Trophoblast cell (in vitro differentiated cells and primary cell): ENCODE results near the gene GPR61.

Source experiments
- DNase-seq, 2 donors: peaks; one replicate each; pipeline ENCODE4 v3.0.0-alpha.2; 2016
- H2AFZ ChIP-seq: 2 replicates; pipeline ENCODE4 v1.6.1; 2013; ENCODE audit warnings: low read length, moderate library complexity, mild to moderate bottlenecking; ENCODE audit not compliant: insufficient read depth, poor library complexity
- H2AK5ac ChIP-seq: 2 replicates; pipeline ENCODE4 v1.6.1; 2013; ENCODE audit warnings: mild to moderate bottlenecking, low read length
- H2BK120ac ChIP-seq: 2 replicates; pipeline ENCODE4 v1.6.1; 2013; ENCODE audit warnings: low read length, mild to moderate bottlenecking, moderate library complexity; ENCODE audit not compliant: insufficient read depth, poor library complexity
- H2BK12ac ChIP-seq: 2 replicates; pipeline ENCODE4 v1.6.1; 2013; ENCODE audit warnings: mild to moderate bottlenecking, low read length, moderate library complexity
- H2BK5ac ChIP-seq: 2 replicates; pipeline ENCODE4 v1.6.1; 2013; ENCODE audit warnings: low read length, low read depth, moderate library complexity, mild to moderate bottlenecking; ENCODE audit not compliant: poor library complexity
- H3K14ac ChIP-seq: 2 replicates; pipeline ENCODE4 v1.6.1; 2013; ENCODE audit warnings: mild to moderate bottlenecking, low read length
- H3K18ac ChIP-seq: 2 replicates; pipeline ENCODE4 v1.6.1; 2013; ENCODE audit warnings: mild to moderate bottlenecking, low read length
- H3K23ac ChIP-seq: 2 replicates; pipeline ENCODE4 v1.6.1; 2013; ENCODE audit warnings: low read length
- H3K27ac ChIP-seq: 2 replicates; pipeline ENCODE4 v1.5.1; 2013; ENCODE audit warnings: low read depth, mild to moderate bottlenecking, inconsistent platforms, low read length, moderate library complexity
- H3K27me3 ChIP-seq: 2 replicates; pipeline ENCODE4 v1.6.1; 2013; ENCODE audit warnings: inconsistent platforms, mild to moderate bottlenecking, low read length, moderate library complexity; ENCODE audit not compliant: insufficient read depth
- H3K36me3 ChIP-seq, 2 experiments: 1 replicate in 1 of 2; 2 replicates in 1 of 2; pipeline ENCODE4 v1.6.1; 2013; ENCODE audit warnings: low read length in 2 of 2, mild to moderate bottlenecking in 2 of 2, moderate library complexity in 1 of 2; ENCODE audit not compliant: insufficient read depth in 2 of 2, control insufficient read depth in 1 of 2
- H3K4ac ChIP-seq: 2 replicates; pipeline ENCODE4 v1.6.1; 2013; ENCODE audit warnings: low read depth, mild to moderate bottlenecking, low read length, moderate library complexity
- H3K4me1 ChIP-seq, 2 experiments: 1 replicate in 1 of 2; 2 replicates in 1 of 2; pipeline ENCODE4 v1.6.1; 2013; ENCODE audit warnings: low read length in 2 of 2, mild to moderate bottlenecking in 2 of 2, moderate library complexity in 1 of 2; ENCODE audit not compliant: insufficient read depth in 2 of 2, control insufficient read depth in 1 of 2
- H3K4me2 ChIP-seq: 2 replicates; pipeline ENCODE4 v1.6.1; 2013; ENCODE audit warnings: inconsistent platforms, mild to moderate bottlenecking, low read length, moderate library complexity
- H3K4me3 ChIP-seq: 2 replicates; pipeline ENCODE4 v1.5.1; 2013; ENCODE audit warnings: mild to moderate bottlenecking, low read depth, low read length, inconsistent platforms
- H3K79me1 ChIP-seq: one replicate; pipeline ENCODE4 v1.6.1; 2013; ENCODE audit warnings: low read length
- H3K79me2 ChIP-seq: 2 replicates; pipeline ENCODE4 v1.6.1; 2013; ENCODE audit warnings: low read length, mild to moderate bottlenecking; ENCODE audit not compliant: control insufficient read depth, insufficient read depth, poor library complexity
- H3K9ac ChIP-seq: 2 replicates; pipeline ENCODE4 v1.6.1; 2013; ENCODE audit warnings: mild to moderate bottlenecking, low read length
- H3K9me3 ChIP-seq: 2 replicates; pipeline ENCODE4 v1.6.1; 2013; ENCODE audit warnings: low read depth, mild to moderate bottlenecking, control low read depth, inconsistent platforms, low read length; ENCODE audit not compliant: insufficient read depth
- H4K12ac ChIP-seq: 2 replicates; pipeline ENCODE4 v1.6.1; 2013; ENCODE audit warnings: low read depth, mild to moderate bottlenecking, low read length, moderate library complexity
- H4K8ac ChIP-seq: 2 replicates; pipeline ENCODE4 v1.6.1; 2013; ENCODE audit warnings: low read depth, mild to moderate bottlenecking, low read length, moderate library complexity
- H4K91ac ChIP-seq: one replicate; pipeline ENCODE4 v1.6.1; 2013; ENCODE audit warnings: low read depth, mild to moderate bottlenecking, low read length, moderate library complexity
- WGBS: extraction: QIAGEN DNeasy Blood & Tissue Kit; methylation state at CpG from one replicate; pipeline ENCODE4 v1.1.7; 2013; ENCODE audit warnings: missing lambda C conversion rate; ENCODE audit not compliant: insufficient read length, insufficient coverage; ENCODE audit errors: extremely low coverage; 5-methylcytosine and 5-hydroxymethylcytosine counted together

The GPR61 gene

DNA sequence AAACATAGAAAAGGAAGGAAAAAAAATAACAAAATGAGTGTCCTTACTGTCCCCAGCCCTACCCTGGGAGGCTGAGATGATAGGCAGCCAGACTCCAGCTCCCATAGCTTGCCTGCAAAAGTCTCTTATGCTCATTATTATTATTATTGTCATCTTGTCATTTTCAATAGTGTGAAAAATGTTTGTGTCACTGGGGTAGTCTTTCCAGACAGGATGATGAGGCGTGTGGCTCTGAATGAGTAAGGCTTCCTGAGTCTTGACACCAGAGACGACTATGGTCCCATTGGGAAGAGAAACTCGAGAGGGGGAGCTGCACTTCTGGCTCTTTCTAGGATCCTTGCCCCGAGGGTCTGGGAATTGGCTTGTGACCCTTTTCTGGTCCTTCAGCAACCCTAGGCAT lies 46.9 kb upstream of the GPR61 start:
- DNase-seq = no peak
- no peaks in the 10 kb centered on the region for H3K27me3 ChIP-seq
- WGBS = no CpG with 5 or more reads among the region's 4 CpGs

DNA sequence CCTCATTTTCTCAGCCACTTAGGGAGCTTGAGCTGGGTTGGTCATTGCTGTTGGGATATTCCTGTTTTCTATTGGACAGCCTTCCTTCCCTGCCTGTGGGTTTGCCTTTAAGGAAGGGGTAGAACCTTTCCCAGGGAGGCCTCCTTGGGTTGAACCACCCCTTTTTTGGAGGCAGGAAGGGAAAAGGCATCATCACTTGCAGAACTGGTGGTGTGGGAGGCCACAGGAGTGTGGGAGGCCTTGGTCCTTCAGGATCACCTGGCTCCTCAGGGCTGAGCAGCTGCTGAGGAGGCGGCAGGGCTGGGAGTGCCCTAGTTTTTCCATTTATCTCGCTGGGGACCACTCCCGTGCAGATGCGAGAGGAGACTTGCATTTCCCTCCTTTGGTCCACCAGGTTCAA lies 46.4 kb upstream of the GPR61 start:
- WGBS = no CpG with 5 or more reads among the region's 4 CpGs
- Histone ChIP-seq H3K79me2 (peaks cover 4% of the 10 kb centered on the region), H3K14ac (no peak overlapping the region), H3K79me1 (peaks cover 3% of the 10 kb centered on the region), H3K18ac (no peak overlapping the region), H2AFZ (peak overlapping the region; percentile 26), H4K8ac (peak overlapping the region; percentile 74), H2BK12ac (no peak overlapping the region), H3K9ac (no peak overlapping the region), H3K4ac (no peak overlapping the region), H2BK120ac (no peak overlapping the region), H3K23ac (no peak overlapping the region), H3K27ac (no peak overlapping the region), H3K9me3 (no peaks in the 10 kb centered on the region), H4K12ac (peak overlapping the region; percentile 35), H4K91ac (no peak overlapping the region), H3K4me2 (no peak overlapping the region), H3K4me1 (peaks cover 0 to 3% of the 10 kb centered on the region in 2 experiments), H2BK5ac (no peak overlapping the region), H3K27me3 (no peaks in the 10 kb centered on the region), H3K4me3 (no peak overlapping the region), H3K36me3 (peaks cover 29 to 31% of the 10 kb centered on the region in 2 experiments), H2AK5ac (peak overlapping the region; percentile 44)
- no peak for DNase-seq

More for the DNA sequence above, 46.9 kb upstream of the GPR61 start:
- H2AK5ac ChIP-seq = no peak overlapping the region
- no peak overlapping the region for H3K4me3 ChIP-seq
- peaks cover 3% of the 10 kb centered on the region for H3K79me1 ChIP-seq
- no peak overlapping the region for H2BK120ac ChIP-seq
- no peak overlapping the region for H4K8ac ChIP-seq
- no peak overlapping the region for H3K9ac ChIP-seq
- no peak overlapping the region for H3K27ac ChIP-seq
- no peak overlapping the region for H2BK12ac ChIP-seq
- H3K4me1 ChIP-seq = peaks cover 0 to 3% of the 10 kb centered on the region in 2 experiments
- no peak overlapping the region for H2AFZ ChIP-seq
- H3K23ac ChIP-seq = no peak overlapping the region
- H3K14ac ChIP-seq = no peak overlapping the region
- no peak overlapping the region for H4K12ac ChIP-seq
- no peak overlapping the region for H4K91ac ChIP-seq
- peaks cover 29 to 32% of the 10 kb centered on the region in 2 experiments for H3K36me3 ChIP-seq
- H3K9me3 ChIP-seq = no peaks in the 10 kb centered on the region
- H3K79me2 ChIP-seq = peaks cover 4% of the 10 kb centered on the region
- no peak overlapping the region for H2BK5ac ChIP-seq
- H3K18ac ChIP-seq = no peak overlapping the region
- no peak overlapping the region for H3K4me2 ChIP-seq
- H3K4ac ChIP-seq = no peak overlapping the region

DNA sequence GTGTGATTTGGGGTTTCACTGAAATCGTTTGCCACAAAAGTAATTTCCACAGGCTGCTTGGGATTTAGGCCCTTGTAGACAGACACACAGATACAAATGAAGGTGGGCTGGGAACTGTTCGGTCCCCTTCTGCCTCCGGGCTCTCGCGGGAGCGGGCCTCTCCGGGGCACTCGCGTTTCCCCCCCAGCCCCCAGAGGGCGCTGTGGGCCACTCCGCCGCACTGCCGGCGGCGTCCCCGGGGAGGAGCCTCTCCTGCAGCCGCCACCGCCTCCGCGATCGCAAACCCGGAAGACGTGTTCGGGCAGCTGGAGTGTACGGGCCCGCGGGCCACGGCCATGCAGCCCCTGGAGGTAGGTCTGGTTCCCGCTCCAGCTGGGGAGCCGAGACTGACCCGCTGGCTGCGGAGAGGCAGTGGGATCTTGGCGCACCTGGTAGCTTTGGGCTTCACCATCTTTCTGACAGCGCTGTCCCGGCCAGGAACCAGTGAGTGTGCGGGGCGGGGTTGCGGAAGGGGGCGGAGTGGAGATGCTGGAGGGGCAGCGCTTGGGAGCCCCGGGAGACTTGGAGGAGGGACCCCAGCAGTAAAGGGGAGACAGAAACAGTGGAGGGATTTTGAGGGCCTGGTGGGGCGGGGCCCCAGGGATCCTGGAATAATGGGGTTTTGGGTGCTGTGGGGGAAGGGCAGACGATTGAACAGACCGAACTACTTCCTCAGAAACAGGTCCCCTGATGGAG lies 45.7 kb upstream of the GPR61 start, which contains the start of gene CYB561D1:
TSS of gene CYB561D1 (plus strand) at position 290 of the 735 bp plus-strand sequence. CDS start at position 336, 46 bp downstream.
- Histone ChIP-seq H3K27me3 (no peaks in the 10 kb centered on the region), H2AK5ac (peak within 1 kb of the TSS; percentile 44), H3K9me3 (no peaks in the 10 kb centered on the region), H2AFZ (peak within 1 kb of the TSS; percentile 80), H3K18ac (peak within 1 kb of the TSS; percentile 96), H4K12ac (peak within 1 kb of the TSS; percentile 90), H3K9ac (peak within 1 kb of the TSS; percentile 89), H3K4ac (peak within 1 kb of the TSS; percentile 64), H3K14ac (peak within 1 kb of the TSS; percentile 95), H2BK12ac (no peak within 1 kb of the TSS), H3K79me2 (peaks cover 4% of the 10 kb centered on the region), H3K4me1 (peaks cover under 1 to 3% of the 10 kb centered on the region in 2 experiments), H4K91ac (peak within 1 kb of the TSS; percentile 93), H3K36me3 (peaks cover 21 to 28% of the 10 kb centered on the region in 2 experiments), H3K79me1 (peaks cover 3% of the 10 kb centered on the region), H3K27ac (peak within 1 kb of the TSS; percentile 84), H2BK5ac (peak within 1 kb of the TSS; percentile 87), H2BK120ac (peak within 1 kb of the TSS; percentile 68), H3K4me3 (peak within 1 kb of the TSS; percentile 99), H4K8ac (peak within 1 kb of the TSS; percentile 97), H3K4me2 (peak within 1 kb of the TSS; percentile 83), H3K23ac (no peak within 1 kb of the TSS)
- WGBS = no CpG with 5 or more reads among the region's 44 CpGs
- peak; percentile 92 to 96 for DNase-seq

DNA sequence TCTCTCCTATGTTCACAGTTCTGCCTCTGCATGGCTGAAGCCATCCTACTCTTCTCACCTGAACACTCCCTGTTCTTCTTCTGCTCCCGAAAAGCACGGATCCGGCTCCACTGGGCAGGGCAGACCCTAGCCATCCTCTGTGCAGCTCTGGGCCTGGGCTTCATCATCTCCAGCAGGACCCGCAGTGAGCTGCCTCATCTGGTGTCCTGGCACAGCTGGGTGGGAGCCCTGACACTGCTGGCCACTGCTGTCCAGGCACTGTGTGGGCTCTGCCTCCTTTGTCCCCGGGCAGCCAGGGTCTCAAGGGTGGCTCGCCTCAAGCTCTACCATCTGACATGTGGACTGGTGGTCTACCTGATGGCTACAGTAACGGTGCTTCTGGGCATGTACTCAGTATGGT lies 43.9 kb upstream of the GPR61 start:
- Histone ChIP-seq H3K27me3 (no peaks in the 10 kb centered on the region), H4K91ac (no peak overlapping the region), H2BK120ac (no peak overlapping the region), H3K14ac (no peak overlapping the region), H3K27ac (no peak overlapping the region), H3K4me1 (peaks cover 10 to 14% of the 10 kb centered on the region in 2 experiments), H3K4me2 (no peak overlapping the region), H3K18ac (no peak overlapping the region), H3K4ac (no peak overlapping the region), H3K9me3 (no peaks in the 10 kb centered on the region), H2BK12ac (no peak overlapping the region), H3K79me1 (peaks cover 5% of the 10 kb centered on the region), H4K8ac (no peak overlapping the region), H3K4me3 (peak overlapping the region; percentile 1), H2AK5ac (no peak overlapping the region), H4K12ac (no peak overlapping the region), H2BK5ac (no peak overlapping the region), H3K79me2 (peaks cover 4% of the 10 kb centered on the region), H3K23ac (no peak overlapping the region), H3K9ac (no peak overlapping the region), H3K36me3 (peaks cover 13 to 23% of the 10 kb centered on the region in 2 experiments), H2AFZ (no peak overlapping the region)
- WGBS = no CpG with 5 or more reads among the region's 7 CpGs
- DNase-seq = no peak
